HepG2 (cell line): ENCODE data around the gene RABEPK. TPM values are rescaled to one million over a fixed set of nuclear protein-coding genes. Genes with fewer than 3 reads are reported as not detected.

Experiments
- AHR ChIP-seq: IDR thresholded peaks from 2 replicates; pipeline ENCODE4 v1.6.1; 2018; ENCODE audit warnings: missing genetic modification reagents, missing compliant biosample characterization
- ATAD3A ChIP-seq: sonication (generic); formaldehyde crosslinking; IDR thresholded peaks from 2 replicates; pipeline ENCODE4 v1.4.0; 2020; ENCODE audit warnings: missing genetic modification reagents
- CAMTA2 ChIP-seq: sonication (generic); formaldehyde crosslinking; IDR thresholded peaks from 2 replicates; pipeline ENCODE4 v1.4.0; 2020; ENCODE audit warnings: mild to moderate bottlenecking, missing genetic modification reagents, borderline replicate concordance
- ETV5 ChIP-seq: IDR thresholded peaks from 2 replicates; pipeline ENCODE4 v1.6.1; 2018; ENCODE audit warnings: missing biosample characterization, missing genetic modification reagents, inconsistent platforms, borderline replicate concordance
- FLYWCH1 ChIP-seq: sonication (generic); formaldehyde crosslinking; IDR thresholded peaks from 2 replicates; pipeline ENCODE4 v1.8.1; 2023; ENCODE audit warnings: mild to moderate bottlenecking, missing genetic modification reagents
- HNF1B ChIP-seq: sonication (generic); formaldehyde crosslinking; IDR thresholded peaks from 2 replicates; pipeline ENCODE4 v1.5.1; 2020; ENCODE audit warnings: mild to moderate bottlenecking, moderate library complexity, missing genetic modification reagents
- ISL2 ChIP-seq: sonication (generic); formaldehyde crosslinking; IDR thresholded peaks from 2 replicates; pipeline ENCODE4 v1.5.0; 2020; ENCODE audit warnings: missing genetic modification reagents
- LRRFIP1 ChIP-seq: sonication (generic); formaldehyde crosslinking; conservative IDR thresholded peaks from 2 replicates; pipeline ENCODE4 v1.4.0; 2020; ENCODE audit warnings: missing genetic modification reagents
- MTERF4 ChIP-seq: sonication (generic); formaldehyde crosslinking; IDR thresholded peaks from 2 replicates; pipeline ENCODE4 v1.8.0; 2023; ENCODE audit warnings: mild to moderate bottlenecking, missing genetic modification reagents
- MYNN ChIP-seq: sonication (generic); formaldehyde crosslinking; IDR thresholded peaks from 2 replicates; pipeline ENCODE4 v1.4.0; 2020; ENCODE audit warnings: mild to moderate bottlenecking, low read depth, missing genetic modification reagents
- UBTF ChIP-seq: sonication (generic); formaldehyde crosslinking; IDR thresholded peaks from 2 replicates; pipeline ENCODE4 v1.4.0; 2020; ENCODE audit warnings: mild to moderate bottlenecking, missing genetic modification reagents
- ZFP1 ChIP-seq: IDR thresholded peaks from 2 replicates; pipeline ENCODE4 v1.6.1; 2016
- ZFP41 ChIP-seq: sonication (generic); formaldehyde crosslinking; IDR thresholded peaks from 2 replicates; pipeline ENCODE4 v1.4.0; 2020; ENCODE audit warnings: mild to moderate bottlenecking, missing genetic modification reagents, borderline replicate concordance
- ZFP90 ChIP-seq: sonication (generic); formaldehyde crosslinking; IDR thresholded peaks from 2 replicates; pipeline ENCODE4 v1.8.0; 2022; ENCODE audit warnings: missing genetic modification reagents, mild to moderate bottlenecking, inconsistent platforms, borderline replicate concordance
- ZNF230 ChIP-seq: sonication (generic); formaldehyde crosslinking; IDR thresholded peaks from 2 replicates; pipeline ENCODE4 v1.4.0; 2020; ENCODE audit warnings: mild to moderate bottlenecking, missing genetic modification reagents
- ZNF260 ChIP-seq: sonication (generic); formaldehyde crosslinking; IDR thresholded peaks from 2 replicates; pipeline ENCODE4 v1.4.0; 2020; ENCODE audit warnings: missing genetic modification reagents, low read depth, mild to moderate bottlenecking, borderline replicate concordance
- ZNF430 ChIP-seq: sonication (generic); formaldehyde crosslinking; IDR thresholded peaks from 2 replicates; pipeline ENCODE4 v1.9.0; 2021; ENCODE audit warnings: mild to moderate bottlenecking, missing genetic modification reagents
- ZNF451 ChIP-seq: sonication (generic); formaldehyde crosslinking; IDR thresholded peaks from 2 replicates; pipeline ENCODE4 v1.5.0; 2020; ENCODE audit warnings: mild to moderate bottlenecking, missing genetic modification reagents
- ZNF580 ChIP-seq: IDR thresholded peaks from 2 replicates; pipeline ENCODE4 v1.6.1; 2016; ENCODE audit warnings: low read depth, borderline replicate concordance
- ZNF704 ChIP-seq: sonication (generic); formaldehyde crosslinking; IDR thresholded peaks from 2 replicates; pipeline ENCODE4 v1.8.1; 2023; ENCODE audit warnings: mild to moderate bottlenecking, inconsistent platforms, moderate library complexity, missing genetic modification reagents, borderline replicate concordance
- ZNF709 ChIP-seq: sonication (generic); formaldehyde crosslinking; IDR thresholded peaks from 2 replicates; pipeline ENCODE4 v1.5.0; 2020; ENCODE audit warnings: mild to moderate bottlenecking, missing genetic modification reagents
- ZNF879 ChIP-seq: sonication (generic); formaldehyde crosslinking; IDR thresholded peaks from 2 replicates; pipeline ENCODE4 v1.8.1; 2023; ENCODE audit warnings: missing genetic modification reagents
- ZNF883 ChIP-seq: sonication (generic); formaldehyde crosslinking; IDR thresholded peaks from 2 replicates; pipeline ENCODE4 v1.5.1; 2020; ENCODE audit warnings: mild to moderate bottlenecking, missing genetic modification reagents; ENCODE audit errors: not compliant biosample characterization
- polyA plus RNA-seq, 8 experiments: library from polyadenylated mRNA; depleted of rRNA in 3 of 8; stranded (reverse) in 7 of 8; unstranded in 1 of 8; fragments of >200 nt; fragmentation: Illumina TruSeq in 4 of 8; extraction: Trizol in 4 of 8; gene quantifications; 2 replicates each; pipeline versions ENCODE4 v1.2.1 to v1.2.3, GENCODE V29; 2011 to 2016; ENCODE audit warnings: low read depth in 4 of 8, missing spikeins in 1 of 8, mixed read lengths in 1 of 8; ENCODE audit not compliant: insufficient read depth in 1 of 8
- total RNA-seq, 5 experiments: library from RNA; depleted of rRNA; stranded (reverse); fragments of >200 nt; fragmentation: Illumina TruSeq; extraction: Trizol; gene quantifications; 2 replicates each; pipeline ENCODE4 v1.2.3, GENCODE V29; 2016; ENCODE audit warnings: low read depth in 1 of 5

Gene RABEPK
- total and polyA plus RNA-seq, 2 of the 13 experiments (the other 11 are each of a cell fraction or from before 2014, with no cell fraction given): 75.5 to 90.0 TPM

- TF ChIP-seq ZNF451 (CRISPR knock-in tag) (no peak), ATAD3A (no peak), ZNF709 (CRISPR knock-in tag) (0 out of 2 replicates have a peak, but pooled peaks have one; percentile 15), MYNN (no peak), ZNF260 (CRISPR knock-in tag) (no peak), LRRFIP1 (no peak), ZNF883 (CRISPR knock-in tag) (no peak), ZFP1 (CRISPR knock-in tag) (no peak), ZNF879 (CRISPR knock-in tag) (no peak), MTERF4 (CRISPR knock-in tag) (peak; percentile 22; the same call in 1 of the 2 replicates), ZNF580 (CRISPR knock-in tag) (no peak), ZNF704 (CRISPR knock-in tag) (no peak), CAMTA2 (CRISPR knock-in tag) (no peak), ISL2 (0 out of 2 replicates have a peak, but pooled peaks have one; percentile 4), ZNF230 (CRISPR knock-in tag) (peak; percentile 16; the same call in 1 of the 2 replicates), HNF1B (CRISPR knock-in tag) (no peak), AHR (CRISPR knock-in tag) (no peak), ETV5 (no peak), UBTF (CRISPR knock-in tag) (no peak), ZNF430 (no peak), ZFP41 (CRISPR knock-in tag) (no peak), ZFP90 (CRISPR knock-in tag) (no peak), FLYWCH1 (no peak)
Observed at GRCh38 chr9:125189011-125189360, 11.4 kb upstream of the RABEPK start (continued).
